PC-9 (cell line): Measurements from ENCODE around the gene NEDD4. TPM values are rescaled to one million over a fixed set of nuclear protein-coding genes. Genes with fewer than 3 reads are reported as not detected.

Experiments
- BruUV-seq: library from RNA; stranded (reverse); fragments of 400-500 nt; replicated peaks from 2 replicates; lab custom pipeline; 2021; lab: Mats Ljungman, UMichigan
- CTCF ChIA-PET: fragments of 300-600 bp; sonication (Branson Sonifier 250); formaldehyde crosslinking; loops from one replicate; lab custom pipeline; 2022; ENCODE audit warnings: antibody characterized with exemption; lab: Charles Lee
- POLR2A ChIA-PET: fragments of 300-600 bp; sonication (Branson Sonifier 250); formaldehyde crosslinking; loops from one replicate; lab custom pipeline; 2022; ENCODE audit warnings: antibody characterized with exemption; ENCODE audit not compliant: unreplicated experiment; lab: Charles Lee
- DNase-seq, 2 experiments: peaks; one replicate each; pipeline versions ENCODE4 v3.0.0 to v3.0.0-alpha.2; 2015 to 2022; ENCODE audit warnings: mixed read lengths in 1 of 2
- H2AFZ ChIP-seq: fragments of 200-600 bp; sonication (generic); 2 replicates; pipeline ENCODE4 v1.8.1; 2017; ENCODE audit warnings: antibody characterized with exemption
- H3F3A ChIP-seq: fragments of 200-600 bp; sonication (generic); 2 replicates; pipeline ENCODE4 v1.8.1; 2017; ENCODE audit warnings: antibody characterized with exemption, mild to moderate bottlenecking, low read depth; ENCODE audit not compliant: insufficient read depth
- H3K27ac ChIP-seq: fragments of 200-600 bp; sonication (generic); 2 replicates; pipeline ENCODE4 v1.6.1; 2016; ENCODE audit warnings: mixed run types
- H3K27me3 ChIP-seq: fragments of 200-600 bp; sonication (generic); 2 replicates; pipeline ENCODE4 v1.6.1; 2016; ENCODE audit warnings: low read depth, mixed run types; ENCODE audit not compliant: insufficient read depth
- H3K36me3 ChIP-seq: fragments of 200-600 bp; sonication (generic); 2 replicates; pipeline ENCODE4 v1.6.1; 2016; ENCODE audit warnings: low read depth, mixed run types
- H3K4me1 ChIP-seq: fragments of 200-600 bp; sonication (generic); replicated peaks from 2 replicates; pipeline ENCODE4 v1.6.1; 2016; ENCODE audit warnings: mixed run types; ENCODE audit not compliant: insufficient read depth
- H3K4me2 ChIP-seq: fragments of 200-600 bp; sonication (generic); 2 replicates; pipeline ENCODE4 v1.6.1; 2017; ENCODE audit warnings: mixed run types
- H3K4me3 ChIP-seq: fragments of 200-600 bp; sonication (generic); 2 replicates; pipeline ENCODE4 v1.6.1; 2016; ENCODE audit warnings: mixed run types
- H3K79me2 ChIP-seq: fragments of 200-600 bp; sonication (generic); 2 replicates; pipeline ENCODE4 v1.6.1; 2017; ENCODE audit warnings: low read depth, mixed run types
- H3K9me2 ChIP-seq: fragments of 200-600 bp; sonication (generic); 2 replicates; pipeline ENCODE4 v1.8.1; 2017; ENCODE audit warnings: mild to moderate bottlenecking; ENCODE audit not compliant: insufficient read depth
- H3K9me3 ChIP-seq: fragments of 200-600 bp; sonication (generic); 2 replicates; pipeline ENCODE4 v1.8.1; 2016; ENCODE audit warnings: low read depth; ENCODE audit not compliant: insufficient read depth
- H4K20me1 ChIP-seq: fragments of 200-600 bp; sonication (generic); 2 replicates; pipeline ENCODE4 v1.8.1; 2017; ENCODE audit not compliant: insufficient read depth
- EZH2 ChIP-seq: fragments of 200-600 bp; sonication (generic); IDR thresholded peaks from 2 replicates; pipeline ENCODE4 v1.8.0; 2017; ENCODE audit warnings: antibody characterized with exemption, low read depth
- intact Hi-C: fragments of 100-400 bp; cut with micrococcal nuclease; formaldehyde crosslinking; loops from one replicate; pipeline ENCODE4 v1.10.0; 2022; ENCODE audit not compliant: unreplicated experiment
- total RNA-seq: library from RNA; stranded (reverse); gene quantifications from 2 replicates; pipeline ENCODE4 v1.2.3, GENCODE V29; 2021
- TF ChIP-seq, protein P1 (sequence below): fragments of 200-600 bp; sonication (generic); conservative IDR thresholded peaks from 2 replicates; pipeline ENCODE4 v1.6.1; 2017; ENCODE audit warnings: mixed run types, antibody characterized with exemption, mild to moderate bottlenecking, moderate library complexity

Gene NEDD4
- total RNA-seq, 1 experiment from 2014 or later = 24.5 TPM

DNA sequence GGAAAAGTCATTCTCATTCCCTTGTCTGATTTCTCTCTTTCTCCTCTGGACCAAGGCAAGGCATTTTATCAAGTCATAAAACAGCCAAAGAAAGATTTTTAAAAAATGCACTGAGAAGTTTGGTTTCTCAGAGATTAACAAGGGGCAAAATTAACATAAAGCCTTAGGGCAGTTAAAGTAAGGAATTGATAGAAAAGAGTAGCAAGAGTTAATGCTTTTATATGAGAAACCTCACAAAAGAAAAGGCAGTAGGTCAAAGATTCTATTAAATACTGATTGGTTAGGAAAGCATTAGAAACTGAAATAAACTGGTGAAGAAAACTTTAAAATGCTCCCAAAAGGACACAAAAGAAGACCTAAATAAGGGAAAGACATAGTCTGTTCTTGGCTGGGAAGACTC, 129.5 kb downstream of the NEDD4 start:
- TF ChIP-seq EZH2 = no peak
- Histone ChIP-seq H3F3A (no peaks in the 10 kb centered on the region), H3K4me2 (no peak overlapping the region), H3K27ac (no peak overlapping the region), H3K27me3 (no peaks in the 10 kb centered on the region), H3K9me3 (no peaks in the 10 kb centered on the region), H3K4me1 (no peaks in the 10 kb centered on the region), H3K9me2 (no peaks in the 10 kb centered on the region), H3K36me3 (no peaks in the 10 kb centered on the region), H3K4me3 (no peak overlapping the region), H4K20me1 (no peaks in the 10 kb centered on the region), H3K79me2 (no peaks in the 10 kb centered on the region), H2AFZ (no peak overlapping the region)
- CTCF ChIA-PET = no interaction called here
- BruUV-seq = no TSS peak
- intact Hi-C loops = no loop called here
- DNase-seq = no peak
- POLR2A ChIA-PET = no interaction called here

DNA sequence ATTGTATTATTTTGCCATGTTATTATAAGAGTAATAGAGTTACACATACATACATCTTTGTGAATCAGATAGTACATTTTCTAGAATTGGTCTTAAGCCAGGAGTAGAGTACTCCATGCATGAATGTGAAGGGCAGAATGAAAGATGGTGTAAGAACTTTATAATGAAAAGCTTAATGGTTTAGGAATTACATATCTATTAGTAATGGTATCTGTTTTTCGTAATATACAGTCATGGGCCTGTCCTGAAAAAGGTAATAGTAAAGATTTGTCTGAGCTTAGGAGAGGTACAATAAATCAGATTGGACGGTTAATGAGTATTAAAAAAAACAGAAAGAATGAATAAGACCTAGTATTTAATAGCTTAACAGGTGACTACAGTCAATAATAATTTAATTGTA, 132.3 kb downstream of the NEDD4 start:
- intact Hi-C loops = no loop called here
- no peak for TF ChIP-seq EZH2
- TF ChIP-seq, protein P1, sequence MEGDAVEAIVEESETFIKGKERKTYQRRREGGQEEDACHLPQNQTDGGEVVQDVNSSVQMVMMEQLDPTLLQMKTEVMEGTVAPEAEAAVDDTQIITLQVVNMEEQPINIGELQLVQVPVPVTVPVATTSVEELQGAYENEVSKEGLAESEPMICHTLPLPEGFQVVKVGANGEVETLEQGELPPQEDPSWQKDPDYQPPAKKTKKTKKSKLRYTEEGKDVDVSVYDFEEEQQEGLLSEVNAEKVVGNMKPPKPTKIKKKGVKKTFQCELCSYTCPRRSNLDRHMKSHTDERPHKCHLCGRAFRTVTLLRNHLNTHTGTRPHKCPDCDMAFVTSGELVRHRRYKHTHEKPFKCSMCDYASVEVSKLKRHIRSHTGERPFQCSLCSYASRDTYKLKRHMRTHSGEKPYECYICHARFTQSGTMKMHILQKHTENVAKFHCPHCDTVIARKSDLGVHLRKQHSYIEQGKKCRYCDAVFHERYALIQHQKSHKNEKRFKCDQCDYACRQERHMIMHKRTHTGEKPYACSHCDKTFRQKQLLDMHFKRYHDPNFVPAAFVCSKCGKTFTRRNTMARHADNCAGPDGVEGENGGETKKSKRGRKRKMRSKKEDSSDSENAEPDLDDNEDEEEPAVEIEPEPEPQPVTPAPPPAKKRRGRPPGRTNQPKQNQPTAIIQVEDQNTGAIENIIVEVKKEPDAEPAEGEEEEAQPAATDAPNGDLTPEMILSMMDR = no peak
- CTCF ChIA-PET = no interaction called here
- POLR2A ChIA-PET = no interaction called here
- H2AFZ ChIP-seq = no peak overlapping the region
- no peaks in the 10 kb centered on the region for H3K27me3 ChIP-seq
- no peaks in the 10 kb centered on the region for H3F3A ChIP-seq
- BruUV-seq = no TSS peak
- H3K4me2 ChIP-seq = no peak overlapping the region
- no peaks in the 10 kb centered on the region for H4K20me1 ChIP-seq
- H3K4me1 ChIP-seq = no peaks in the 10 kb centered on the region
- H3K9me2 ChIP-seq = no peaks in the 10 kb centered on the region
- no peaks in the 10 kb centered on the region for H3K36me3 ChIP-seq
- H3K79me2 ChIP-seq = no peaks in the 10 kb centered on the region
- DNase-seq = no peak
- H3K27ac ChIP-seq = no peak overlapping the region
- no peak overlapping the region for H3K4me3 ChIP-seq
- H3K9me3 ChIP-seq = no peaks in the 10 kb centered on the region

DNA sequence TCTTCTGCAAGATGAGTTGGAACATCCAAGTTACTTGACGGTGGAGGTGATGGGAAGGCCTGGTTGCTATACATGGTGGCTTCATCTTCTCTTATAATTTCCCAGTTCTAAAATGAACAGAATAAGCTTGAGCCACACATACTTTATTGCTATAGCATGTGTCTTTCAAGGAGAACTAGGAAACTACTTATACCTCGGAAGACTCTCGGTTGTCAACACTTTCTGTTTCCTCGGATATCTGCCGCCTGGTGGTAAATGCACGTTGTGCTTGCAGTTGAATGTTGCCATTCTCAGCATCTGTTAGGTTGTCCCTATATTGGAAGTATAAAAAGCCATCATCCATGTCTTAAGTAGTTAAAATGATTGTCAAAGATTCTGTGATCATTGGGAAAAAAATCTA, 132.9 kb downstream of the NEDD4 start:
- Histone ChIP-seq H3K4me2 (no peak overlapping the region), H3K9me2 (no peaks in the 10 kb centered on the region), H4K20me1 (no peaks in the 10 kb centered on the region), H3K4me3 (no peak overlapping the region), H3K9me3 (no peaks in the 10 kb centered on the region), H3K36me3 (no peaks in the 10 kb centered on the region), H2AFZ (no peak overlapping the region), H3F3A (no peaks in the 10 kb centered on the region), H3K27ac (no peak overlapping the region), H3K79me2 (no peaks in the 10 kb centered on the region), H3K4me1 (no peaks in the 10 kb centered on the region), H3K27me3 (no peaks in the 10 kb centered on the region)
- ChIA-PET CTCF (no interaction called here), POLR2A (no interaction called here)
- intact Hi-C loops = no loop called here
- no TSS peak for BruUV-seq
- no peak for DNase-seq
- TF ChIP-seq, protein P1 = no peak
- no peak for TF ChIP-seq EZH2

DNA sequence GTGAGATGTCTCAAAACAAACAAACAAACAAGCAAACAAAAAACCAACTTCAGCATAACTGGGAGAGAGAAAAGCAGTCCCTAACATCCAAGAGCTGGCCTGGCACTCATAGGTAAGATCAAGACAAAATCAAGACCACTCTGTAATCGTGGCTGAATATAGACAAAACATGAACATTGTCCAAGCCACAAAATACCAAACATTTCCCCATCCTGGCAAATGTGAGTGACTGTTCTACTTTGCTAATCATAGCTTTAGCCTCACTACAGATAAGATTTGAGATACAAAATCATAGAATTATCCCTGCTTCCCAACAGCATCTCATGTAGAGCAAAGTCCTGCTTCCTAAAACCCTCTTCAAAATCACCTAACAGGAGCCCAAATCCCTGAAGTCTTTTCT, 133.7 kb downstream of the NEDD4 start:
- H3K36me3 ChIP-seq = no peaks in the 10 kb centered on the region
- DNase-seq = no peak
- H3K9me3 ChIP-seq = no peaks in the 10 kb centered on the region
- H3K27ac ChIP-seq = no peak overlapping the region
- BruUV-seq = no TSS peak
- no peak overlapping the region for H3K4me3 ChIP-seq
- H3K4me1 ChIP-seq = no peaks in the 10 kb centered on the region
- intact Hi-C loops = no loop called here
- no peaks in the 10 kb centered on the region for H3F3A ChIP-seq
- H3K79me2 ChIP-seq = no peaks in the 10 kb centered on the region
- H4K20me1 ChIP-seq = no peaks in the 10 kb centered on the region
- H3K9me2 ChIP-seq = no peaks in the 10 kb centered on the region
- H3K4me2 ChIP-seq = no peak overlapping the region
- no peaks in the 10 kb centered on the region for H3K27me3 ChIP-seq
- TF ChIP-seq EZH2 = no peak
- TF ChIP-seq, protein P1 = no peak
- POLR2A ChIA-PET = no interaction called here
- no peak overlapping the region for H2AFZ ChIP-seq
- CTCF ChIA-PET = no interaction called here
